Cardiac fibroblast (primary cell): ENCODE measurements around the gene TMEM207.

ENCODE experiments used
- DNase-seq, 2 donors: peaks; one replicate each; pipeline versions ENCODE4 v3.0.0 to v3.0.0-alpha.2; 2010; ENCODE audit warnings: low read depth in 2 of 2
- H3K4me3 ChIP-seq, 2 donors: replicated peaks in 1 of 2; 1 replicate in 1 of 2; 2 replicates in 1 of 2; pipeline ENCODE4 v1.5.1; 2011; ENCODE audit warnings: low read depth in 2 of 2, low read length in 2 of 2, mild to moderate bottlenecking in 2 of 2, moderate library complexity in 1 of 2
- TF ChIP-seq, protein P1 (sequence below): IDR thresholded peaks from one replicate; pipeline ENCODE4 v1.5.1; 2011; ENCODE audit warnings: low read depth, mild to moderate bottlenecking, low read length, inconsistent platforms

Gene TMEM207

DNA sequence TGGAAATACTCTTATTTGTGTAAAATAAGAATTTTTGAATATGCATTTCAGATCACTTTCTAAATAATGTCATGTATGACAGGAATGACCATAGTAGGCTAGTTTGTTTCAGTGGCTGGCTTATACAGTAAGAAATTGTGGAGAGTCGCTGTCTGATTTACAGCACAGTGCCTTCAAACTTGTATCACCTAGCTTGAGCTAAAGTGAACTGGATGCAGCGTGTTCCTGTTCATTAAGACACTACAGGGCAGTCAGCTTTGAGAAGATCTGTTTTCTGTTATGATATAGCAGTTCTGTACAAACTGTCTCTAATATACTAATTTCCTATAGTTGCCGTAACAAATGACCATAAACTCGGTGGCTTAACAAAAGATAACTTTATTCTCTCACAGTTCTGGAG, 51.8 kb downstream of the TMEM207 start:
- H3K4me3 ChIP-seq, result no peak overlapping the region
- no peak for DNase-seq
- TF ChIP-seq, protein P1, sequence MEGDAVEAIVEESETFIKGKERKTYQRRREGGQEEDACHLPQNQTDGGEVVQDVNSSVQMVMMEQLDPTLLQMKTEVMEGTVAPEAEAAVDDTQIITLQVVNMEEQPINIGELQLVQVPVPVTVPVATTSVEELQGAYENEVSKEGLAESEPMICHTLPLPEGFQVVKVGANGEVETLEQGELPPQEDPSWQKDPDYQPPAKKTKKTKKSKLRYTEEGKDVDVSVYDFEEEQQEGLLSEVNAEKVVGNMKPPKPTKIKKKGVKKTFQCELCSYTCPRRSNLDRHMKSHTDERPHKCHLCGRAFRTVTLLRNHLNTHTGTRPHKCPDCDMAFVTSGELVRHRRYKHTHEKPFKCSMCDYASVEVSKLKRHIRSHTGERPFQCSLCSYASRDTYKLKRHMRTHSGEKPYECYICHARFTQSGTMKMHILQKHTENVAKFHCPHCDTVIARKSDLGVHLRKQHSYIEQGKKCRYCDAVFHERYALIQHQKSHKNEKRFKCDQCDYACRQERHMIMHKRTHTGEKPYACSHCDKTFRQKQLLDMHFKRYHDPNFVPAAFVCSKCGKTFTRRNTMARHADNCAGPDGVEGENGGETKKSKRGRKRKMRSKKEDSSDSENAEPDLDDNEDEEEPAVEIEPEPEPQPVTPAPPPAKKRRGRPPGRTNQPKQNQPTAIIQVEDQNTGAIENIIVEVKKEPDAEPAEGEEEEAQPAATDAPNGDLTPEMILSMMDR, result no peak

- no peak overlapping the region for H3K4me3 ChIP-seq
- TF ChIP-seq, protein P1, result no peak
- no peak for DNase-seq
These were observed 53.7 kb downstream of the TMEM207 start for GRCh38 chr3:190396001-190396400.

DNA sequence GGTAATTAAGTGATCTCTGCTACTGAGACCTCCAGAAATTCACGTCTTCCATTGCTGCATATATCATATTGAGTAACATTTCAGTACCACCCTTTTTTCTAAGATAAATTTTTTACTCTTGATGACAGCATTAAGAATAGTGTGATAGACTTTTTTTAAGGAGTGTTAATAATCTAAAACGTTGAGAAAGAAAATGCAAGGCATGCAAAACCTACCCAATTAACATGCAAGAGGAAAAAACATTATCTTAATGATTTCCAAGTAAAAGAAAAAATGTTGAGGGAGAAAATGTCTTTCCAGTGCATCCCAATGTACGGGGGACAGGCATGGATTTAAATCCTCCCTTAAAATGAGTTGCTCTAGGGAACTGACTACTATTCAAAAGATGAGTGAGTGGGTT, 61.0 kb downstream of the TMEM207 start:
- TF ChIP-seq, protein P1, result no peak
- DNase-seq, result no peak

DNA sequence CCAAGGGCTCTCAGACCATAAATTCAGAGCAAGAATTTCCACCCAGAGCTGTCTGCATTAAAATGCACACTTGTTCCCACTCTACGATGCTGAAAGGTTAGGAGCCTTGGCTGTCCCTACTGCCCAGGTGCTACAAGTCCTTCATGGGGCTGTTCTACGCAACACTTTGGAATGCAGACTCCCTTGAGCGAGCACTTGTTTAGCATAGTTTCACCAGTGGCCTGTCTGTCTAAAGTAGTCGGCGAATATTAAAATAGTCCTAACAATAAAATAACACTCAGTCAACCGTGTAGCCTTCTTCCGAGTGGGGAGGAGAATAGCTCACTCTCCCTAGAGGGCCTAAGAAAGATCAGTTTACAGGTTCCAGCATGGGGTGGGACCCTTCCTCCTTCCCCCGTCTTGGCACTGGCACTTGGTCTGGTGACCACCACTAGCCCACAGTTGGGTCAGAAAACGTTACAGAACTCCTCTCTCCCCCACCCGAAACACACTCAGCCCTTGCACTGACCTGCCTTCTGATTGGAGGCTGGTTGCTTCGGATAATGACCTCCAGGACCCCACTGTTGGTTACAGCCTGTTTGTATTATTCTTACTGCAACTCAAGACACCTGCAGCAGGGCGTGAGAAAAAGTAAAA, 62.0 kb downstream of the TMEM207 start, which contains the start of gene CLDN16:
TSS of gene CLDN16 (plus strand) at position 586 of the 636 bp plus-strand sequence. CDS start 167 bp downstream, outside the sequence.
- TF ChIP-seq, protein P1, result no peak
- H3K4me3 ChIP-seq, result no peak within 1 kb of the TSS
- no peak for DNase-seq

More for the DNA sequence above, 61.0 kb downstream of the TMEM207 start:
- no peak overlapping the region for H3K4me3 ChIP-seq

GRCh38 chr3:190385731-190386688, 63.7 kb downstream of the TMEM207 start:
- H3K4me3 ChIP-seq, result no peak overlapping the region
- DNase-seq, result peak; percentile 90 to 98
- TF ChIP-seq, protein P1, result no peak

GRCh38 chr3:190384309-190384756, 65.4 kb downstream of the TMEM207 start:
- no peak overlapping the region for H3K4me3 ChIP-seq
- TF ChIP-seq, protein P1, result peak; percentile 68
- peak; percentile 63 to 77 for DNase-seq
